ENCODE data around the gene STMN1. TPM values are rescaled to one million over a fixed set of nuclear protein-coding genes. Genes with fewer than 3 reads are reported as not detected.

The STMN1 gene
- total and polyA plus RNA-seq, 2 of the 8 experiments (the other 6 are each of a cell fraction or from before 2014, with no cell fraction given), result 116 to 564 TPM

DNA sequence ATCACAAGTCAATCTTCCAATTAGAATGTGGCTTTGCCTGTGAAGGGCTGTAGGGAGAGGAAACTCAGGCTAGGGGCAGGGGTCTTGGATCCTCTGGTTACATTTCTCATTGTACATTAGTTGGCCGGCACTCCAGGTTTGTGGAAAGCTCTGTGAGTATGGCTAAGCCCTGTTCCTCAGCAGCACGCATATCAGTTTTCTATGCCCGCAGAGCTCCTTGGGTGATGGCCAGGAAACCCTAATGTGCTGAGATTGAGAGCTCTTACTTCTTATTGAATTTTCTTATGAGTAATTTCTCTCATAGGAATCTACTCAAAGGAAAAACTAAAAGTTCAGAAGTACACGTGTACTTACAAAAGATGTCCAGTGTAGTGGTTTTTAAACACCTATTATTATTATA is 30.7 kb upstream of the STMN1 start:
- POLR2A ChIA-PET (ENCODE audit: partially characterized antibody), result no interaction called here
- Histone ChIP-seq H4K5ac (ENCODE audit: insufficient read length, low read depth, low read length) (no peak overlapping the region), H2BK15ac (ENCODE audit: low read length) (no peak overlapping the region), H3K79me2 (ENCODE audit: control insufficient read depth in 1 of 2, insufficient read depth in 2 of 2, low read length in 2 of 2) (no peaks in the 10 kb centered on the region), H3K14ac (ENCODE audit: insufficient read length) (no peak overlapping the region), H3K4ac (replicated peaks; ENCODE audit: insufficient read length, low read depth, low read length) (no peak overlapping the region), H2BK20ac (ENCODE audit: low read length) (no peak overlapping the region), H3K4me1 (replicated peaks in 1 of 4; ENCODE audit: control insufficient read depth in 3 of 4, insufficient read depth in 4 of 4, low read length in 3 of 4) (no peaks in the 10 kb centered on the region; a peak in 1 of 7 replicates), H3K18ac (ENCODE audit: extremely low read depth, low read length) (no peak overlapping the region), H2BK12ac (ENCODE audit: low read depth, low read length) (no peak overlapping the region), H3K27me3 (replicated peaks in 1 of 4; ENCODE audit: control insufficient read depth in 3 of 4, extremely low read depth in 1 of 4, insufficient read depth in 3 of 4, low read length in 3 of 4) (no peaks in the 10 kb centered on the region), H2AFZ (ENCODE audit: low read length) (peak overlapping the region; percentile 7; the same call in 1 of the 2 replicates), H3K23ac (ENCODE audit: insufficient read length) (no peak overlapping the region), H3K79me1 (ENCODE audit: low read depth, low read length) (no peaks in the 10 kb centered on the region), H3K36me3 (ENCODE audit: control insufficient read depth in 2 of 4, insufficient read depth in 4 of 4, low read length in 3 of 4) (no peaks in the 10 kb centered on the region), H3K9ac (replicated peaks in 1 of 4; ENCODE audit: extremely low read depth in 1 of 4, low read depth in 3 of 4, low read length in 3 of 4) (no peak overlapping the region), H3K4me3 (ENCODE audit: extremely low read depth in 1 of 4, insufficient read depth in 2 of 4, low read depth in 3 of 4, low read length in 4 of 4) (no peak overlapping the region), H4K20me1 (replicated peaks in 1 of 2; ENCODE audit: control insufficient read depth in 1 of 2, insufficient read depth in 2 of 2, low read length in 2 of 2) (no peaks in the 10 kb centered on the region), H3K23me2 (ENCODE audit: low read depth, low read length) (no peaks in the 10 kb centered on the region), H3K9me3 (ENCODE audit: insufficient read depth in 2 of 2, low read depth in 1 of 2, low read length in 1 of 2) (no peaks in the 10 kb centered on the region), H3K56ac (replicated peaks; ENCODE audit: insufficient read length, low read depth, low read length) (no peak overlapping the region), H3K27ac (ENCODE audit: low read depth, low read length) (no peak overlapping the region), H2AK5ac (ENCODE audit: low read depth, low read length) (no peak overlapping the region), H2BK5ac (ENCODE audit: low read depth, low read length) (no peak overlapping the region), H4K8ac (ENCODE audit: extremely low read depth, insufficient read depth, low read length) (no peak overlapping the region), H2BK120ac (replicated peaks; ENCODE audit: low read depth, low read length) (no peak overlapping the region), H3K4me2 (ENCODE audit: insufficient read depth in 1 of 2, low read depth in 2 of 2, low read length in 2 of 2) (no peak overlapping the region), H4K91ac (replicated peaks; ENCODE audit: insufficient read length, low read length) (no peak overlapping the region)
- FAIRE-seq, result no peak
- 90% methylated on average over 4 of the region's 4 CpGs; no CpG with 5 or more reads in 1 of the 2 experiments for WGBS, 2 experiments (ENCODE audit: extremely low coverage in 1 of 2, insufficient coverage in 1 of 2, insufficient read length in 1 of 2, insufficient replicate concordance in 2 of 2, low coverage in 1 of 2, low lambda C conversion rate in 2 of 2, missing lambda C conversion rate in 1 of 2)
- TF ChIP-seq MAFK (IDR thresholded peaks at IDR 0.05; ENCODE audit: low read depth, low read length) (no peak), CEBPB (IDR thresholded peaks at IDR 0.05; ENCODE audit: low read depth, low read length) (no peak), BACH1 (IDR thresholded peaks at IDR 0.05; ENCODE audit: low read length) (no peak), POLR2A (IDR thresholded peaks at IDR 0.05; ENCODE audit: control extremely low read depth in 1 of 2, low read depth in 2 of 2, low read length in 2 of 2) (no peak), SIX5 (IDR thresholded peaks at IDR 0.05; ENCODE audit: low read depth, low read length) (no peak), TCF12 (IDR thresholded peaks at IDR 0.05; ENCODE audit: low read depth, low read length) (no peak), CTBP2 (IDR thresholded peaks at IDR 0.05; ENCODE audit: borderline replicate concordance, insufficient read depth, insufficient read length, low read length) (no peak), GTF2F1 (IDR thresholded peaks at IDR 0.05; ENCODE audit: borderline replicate concordance, low read depth, low read length) (no peak), EP300 (IDR thresholded peaks at IDR 0.05; ENCODE audit: borderline replicate concordance in 1 of 2, low read depth in 2 of 2, low read length in 2 of 2) (no peak)
- DNase-seq (ENCODE audit: low read depth in 1 of 2, low spot score in 2 of 2), result no peak
- CTCF ChIA-PET (ENCODE audit: partially characterized antibody), result interaction anchor here (0.7 to 1.2 kb wide), 4 partner anchors 11 to 41 kb away, joined by 3 to 4 read pairs (median 3); no protein-coding TSS in a partner anchor

All from H1 (cell line).